ENCODE data around the gene ADRA2C.

- TF ChIP-seq CTCF (conservative IDR thresholded peaks at IDR 0.05; ENCODE audit: low read length): no peak
- TF ChIP-seq EZH2phosphoT487 (IDR thresholded peaks at IDR 0.05; ENCODE audit: borderline replicate concordance): no peak
These were observed 41.8 kb downstream of the ADRA2C start for GRCh38 chr4:3807822-3808496.

Measured in Loucy (cell line).